Measurements from ENCODE around the gene ING5. TPM values are rescaled to one million over a fixed set of nuclear protein-coding genes. Genes with fewer than 3 reads are reported as not detected.

Gene ING5
- total RNA-seq, 4 donors from 2014 or later = 12.1 to 33.9 (median 27.5) TPM

DNA sequence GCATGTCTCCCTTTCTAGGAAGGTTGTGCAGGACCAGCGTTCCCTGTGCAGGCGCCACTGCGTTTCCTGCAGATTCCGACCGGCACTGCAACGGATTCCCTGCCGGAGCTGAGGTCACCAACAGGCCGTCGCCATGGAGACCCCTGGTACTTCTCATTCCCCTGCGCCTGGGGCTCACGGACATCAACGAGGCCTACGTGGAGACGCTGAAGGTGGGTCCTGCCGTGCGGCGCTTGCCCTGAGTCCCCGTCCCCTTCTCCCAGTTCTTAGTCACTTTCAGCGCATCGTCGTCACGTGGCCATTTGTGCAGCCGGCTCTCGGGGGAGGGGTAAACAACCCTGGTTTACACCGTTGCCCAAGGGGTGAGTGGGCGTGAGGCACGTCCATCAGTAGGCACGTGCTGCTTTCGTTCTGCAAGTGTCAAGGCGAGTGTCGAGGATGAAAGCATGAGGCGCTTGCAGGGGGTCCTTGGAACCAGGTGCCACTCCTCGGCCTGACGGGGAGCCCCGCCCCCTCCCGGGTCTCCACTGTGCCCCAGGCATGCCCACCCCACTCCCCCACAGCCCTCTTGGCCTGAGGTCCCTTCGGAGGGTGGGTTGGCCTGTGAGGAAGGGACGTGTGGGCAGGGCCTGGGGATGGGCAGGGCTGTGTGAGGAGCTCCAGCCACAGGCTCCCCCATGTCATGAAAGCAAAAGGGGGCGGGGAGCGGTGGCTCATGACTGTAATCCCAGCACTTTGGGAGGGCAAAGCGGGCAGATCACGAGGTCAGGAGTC lies 35.0 kb upstream of the ING5 start:
- Histone ChIP-seq H3K9me3 (no peaks in the 10 kb centered on the region), H3K4me3 (no peak overlapping the region), H3K36me3 (peaks cover 0 to 50% of the 10 kb centered on the region in 2 donors), H3K27me3 (no peaks in the 10 kb centered on the region), H3K4me1 (no peaks in the 10 kb centered on the region), H3K27ac (no peak overlapping the region)
- DNase-seq (no peak), ATAC-seq (no peak)
- no peak for TF ChIP-seq POLR2A (IDR thresholded peaks at IDR 0.05)
- TF ChIP-seq, protein P1, sequence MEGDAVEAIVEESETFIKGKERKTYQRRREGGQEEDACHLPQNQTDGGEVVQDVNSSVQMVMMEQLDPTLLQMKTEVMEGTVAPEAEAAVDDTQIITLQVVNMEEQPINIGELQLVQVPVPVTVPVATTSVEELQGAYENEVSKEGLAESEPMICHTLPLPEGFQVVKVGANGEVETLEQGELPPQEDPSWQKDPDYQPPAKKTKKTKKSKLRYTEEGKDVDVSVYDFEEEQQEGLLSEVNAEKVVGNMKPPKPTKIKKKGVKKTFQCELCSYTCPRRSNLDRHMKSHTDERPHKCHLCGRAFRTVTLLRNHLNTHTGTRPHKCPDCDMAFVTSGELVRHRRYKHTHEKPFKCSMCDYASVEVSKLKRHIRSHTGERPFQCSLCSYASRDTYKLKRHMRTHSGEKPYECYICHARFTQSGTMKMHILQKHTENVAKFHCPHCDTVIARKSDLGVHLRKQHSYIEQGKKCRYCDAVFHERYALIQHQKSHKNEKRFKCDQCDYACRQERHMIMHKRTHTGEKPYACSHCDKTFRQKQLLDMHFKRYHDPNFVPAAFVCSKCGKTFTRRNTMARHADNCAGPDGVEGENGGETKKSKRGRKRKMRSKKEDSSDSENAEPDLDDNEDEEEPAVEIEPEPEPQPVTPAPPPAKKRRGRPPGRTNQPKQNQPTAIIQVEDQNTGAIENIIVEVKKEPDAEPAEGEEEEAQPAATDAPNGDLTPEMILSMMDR (IDR thresholded peaks at IDR 0.05 in 4 of 5, conservative IDR thresholded peaks at IDR 0.05 in 1 of 5) = no peak
- intact Hi-C loops (cut with DNase I; ENCODE audit: low total_unique reads) = no loop called here
- in situ Hi-C loops (cut with MboI; ENCODE audit: low sequenced_read_pairs in 4 of 4) = no loop called here

DNA sequence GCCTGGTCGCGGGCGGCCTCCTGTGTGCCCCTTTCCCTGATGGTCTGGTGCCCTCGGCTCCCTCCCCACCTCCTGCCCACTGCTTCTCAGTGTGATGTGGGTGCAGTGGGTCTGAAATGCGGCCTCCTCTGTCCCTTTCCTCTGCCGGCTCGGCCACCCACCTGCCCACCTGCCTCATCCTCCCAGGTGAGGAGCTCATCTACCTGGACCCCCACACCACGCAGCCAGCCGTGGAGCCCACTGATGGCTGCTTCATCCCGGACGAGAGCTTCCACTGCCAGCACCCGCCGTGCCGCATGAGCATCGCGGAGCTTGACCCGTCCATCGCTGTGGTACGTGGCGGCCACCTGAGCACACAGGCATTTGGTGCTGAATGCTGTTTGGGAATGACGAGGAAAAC lies 33.5 kb upstream of the ING5 start:
- Histone ChIP-seq H3K9me3 (no peaks in the 10 kb centered on the region), H3K4me1 (no peaks in the 10 kb centered on the region), H3K27me3 (no peaks in the 10 kb centered on the region), H3K36me3 (peaks cover 0 to 61% of the 10 kb centered on the region in 2 donors), H3K4me3 (no peak overlapping the region), H3K27ac (no peak overlapping the region)
- in situ Hi-C loops (cut with MboI; ENCODE audit: low sequenced_read_pairs in 4 of 4) (no loop called here), intact Hi-C loops (cut with DNase I; ENCODE audit: low total_unique reads) (no loop called here)
- DNase-seq (no peak), ATAC-seq (no peak)
- TF ChIP-seq, protein P1 (IDR thresholded peaks at IDR 0.05 in 4 of 5, conservative IDR thresholded peaks at IDR 0.05 in 1 of 5) = no peak
- TF ChIP-seq POLR2A (IDR thresholded peaks at IDR 0.05) = no peak

DNA sequence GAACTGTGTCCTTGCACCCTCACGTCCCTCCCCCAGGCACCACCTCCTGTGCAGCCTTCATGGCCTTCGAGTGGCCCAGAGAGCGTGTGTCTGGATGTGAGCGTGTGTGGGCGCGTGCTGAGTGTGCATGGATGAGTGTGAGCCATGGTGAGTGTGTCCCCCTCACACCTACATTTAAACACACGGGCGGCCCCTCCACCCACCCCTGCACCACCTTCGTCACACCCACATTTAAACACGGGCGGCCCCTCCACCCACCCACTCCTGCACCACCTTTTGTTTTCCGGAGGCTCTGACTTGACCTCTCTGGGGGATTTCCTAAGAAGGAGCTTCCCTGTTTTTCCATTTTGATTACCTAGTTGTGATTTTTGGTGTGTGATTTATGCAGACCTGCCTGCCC lies 33.0 kb upstream of the ING5 start:
- Histone ChIP-seq H3K36me3 (peaks cover 0 to 61% of the 10 kb centered on the region in 2 donors), H3K9me3 (no peaks in the 10 kb centered on the region), H3K4me3 (no peak overlapping the region), H3K27me3 (no peaks in the 10 kb centered on the region), H3K27ac (no peak overlapping the region), H3K4me1 (no peaks in the 10 kb centered on the region)
- DNase-seq = no peak
- no peak for TF ChIP-seq POLR2A (IDR thresholded peaks at IDR 0.05)
- TF ChIP-seq, protein P1 (IDR thresholded peaks at IDR 0.05 in 4 of 5, conservative IDR thresholded peaks at IDR 0.05 in 1 of 5) = no peak
- in situ Hi-C loops (cut with MboI; ENCODE audit: low sequenced_read_pairs in 4 of 4) = no loop called here
- ATAC-seq = no peak
- intact Hi-C loops (cut with DNase I; ENCODE audit: low total_unique reads) = no loop called here

DNA sequence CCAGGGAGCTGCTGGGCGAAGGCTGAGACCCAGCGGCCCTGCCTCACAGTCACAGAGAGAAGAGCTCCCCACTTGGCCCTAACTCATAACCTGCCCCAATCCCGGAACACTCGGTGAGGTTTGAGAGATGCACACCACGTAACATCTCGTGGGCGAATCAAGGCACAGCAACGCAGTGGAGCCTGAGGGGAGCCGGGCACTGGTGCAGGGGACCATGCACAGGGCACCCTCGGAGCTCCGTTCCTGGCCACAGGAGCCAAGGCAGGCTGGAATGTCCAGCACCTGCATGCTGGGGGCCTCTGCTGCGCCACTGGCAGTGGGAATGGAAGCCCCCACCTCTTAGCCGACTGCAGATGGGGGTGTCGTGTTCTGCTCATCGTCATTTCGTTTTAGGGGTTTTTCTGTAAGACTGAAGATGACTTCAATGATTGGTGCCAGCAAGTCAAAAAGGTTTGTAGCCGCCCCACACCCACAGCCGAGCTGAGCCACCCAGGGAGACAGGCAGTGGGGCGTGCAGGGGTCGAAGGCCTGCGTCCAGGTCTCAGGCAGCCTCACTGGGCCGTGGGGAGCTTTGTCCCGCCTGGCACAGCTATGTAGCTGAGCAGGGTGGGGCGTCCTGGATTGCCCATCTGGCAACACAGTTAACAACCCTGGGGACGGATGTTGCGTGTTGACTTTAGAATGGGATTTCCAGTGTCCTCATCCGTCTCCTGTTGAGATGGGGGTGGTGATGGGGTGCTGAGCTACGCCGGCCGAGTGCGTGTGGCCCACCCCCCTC lies 31.3 kb upstream of the ING5 start:
- no peak for DNase-seq
- in situ Hi-C loops (cut with MboI; ENCODE audit: low sequenced_read_pairs in 4 of 4) = no loop called here

More for the DNA sequence above, 31.3 kb upstream of the ING5 start:
- no peaks in the 10 kb centered on the region for H3K4me1 ChIP-seq
- H3K9me3 ChIP-seq = no peaks in the 10 kb centered on the region
- H3K36me3 ChIP-seq = peaks cover 0 to 61% of the 10 kb centered on the region in 2 donors
- no peak for TF ChIP-seq POLR2A (IDR thresholded peaks at IDR 0.05)
- TF ChIP-seq, protein P1 (IDR thresholded peaks at IDR 0.05 in 4 of 5, conservative IDR thresholded peaks at IDR 0.05 in 1 of 5) = no peak
- H3K4me3 ChIP-seq = no peak overlapping the region
- no peak for ATAC-seq
- intact Hi-C loops (cut with DNase I; ENCODE audit: low total_unique reads) = no loop called here
- H3K27me3 ChIP-seq = no peaks in the 10 kb centered on the region
- H3K27ac ChIP-seq = peak overlapping the region in 1 of 4 donors; percentile 4

Data from gastrocnemius medialis (tissue), 4 donors.